ENCODE results near the gene ZXDC.

DNA sequence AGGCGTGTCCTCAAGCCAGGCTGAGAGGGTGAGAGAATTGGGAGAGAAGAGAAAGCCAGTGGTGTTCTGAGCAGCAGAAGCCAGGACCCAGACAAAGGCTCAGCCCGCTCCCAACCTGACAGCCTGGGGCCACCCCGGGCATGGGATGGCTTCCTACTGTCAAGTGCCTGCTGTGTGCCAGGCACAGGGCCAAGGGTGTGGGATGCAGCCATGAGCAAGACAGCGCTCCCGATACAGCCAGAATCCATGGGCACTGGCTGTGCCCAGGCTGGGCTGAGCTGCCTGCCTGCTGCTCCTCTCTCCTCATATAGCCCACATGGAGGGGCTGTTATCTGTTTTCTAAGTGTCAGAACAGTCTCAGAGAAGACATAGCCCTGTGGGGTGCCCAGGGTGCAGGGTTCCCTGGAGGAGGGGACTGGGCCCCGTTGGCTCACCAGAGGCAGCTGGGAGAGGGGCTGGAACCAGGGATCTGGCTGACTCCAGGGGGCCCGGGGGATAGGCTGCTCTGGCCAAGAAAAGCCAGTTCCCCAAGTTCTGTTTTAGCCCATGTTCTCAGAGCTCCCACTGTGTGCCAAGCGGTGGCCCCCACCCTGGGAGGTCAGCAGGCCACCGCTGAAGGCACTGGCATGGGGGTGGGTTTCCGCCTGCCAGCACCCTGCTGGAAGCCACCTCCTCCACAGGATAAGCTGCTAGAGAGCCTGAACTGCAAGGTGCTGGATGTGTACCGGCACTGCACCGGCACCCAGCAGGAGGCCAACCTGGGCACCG, 42.0 kb downstream of the ZXDC start:
- TF ChIP-seq, protein P1, sequence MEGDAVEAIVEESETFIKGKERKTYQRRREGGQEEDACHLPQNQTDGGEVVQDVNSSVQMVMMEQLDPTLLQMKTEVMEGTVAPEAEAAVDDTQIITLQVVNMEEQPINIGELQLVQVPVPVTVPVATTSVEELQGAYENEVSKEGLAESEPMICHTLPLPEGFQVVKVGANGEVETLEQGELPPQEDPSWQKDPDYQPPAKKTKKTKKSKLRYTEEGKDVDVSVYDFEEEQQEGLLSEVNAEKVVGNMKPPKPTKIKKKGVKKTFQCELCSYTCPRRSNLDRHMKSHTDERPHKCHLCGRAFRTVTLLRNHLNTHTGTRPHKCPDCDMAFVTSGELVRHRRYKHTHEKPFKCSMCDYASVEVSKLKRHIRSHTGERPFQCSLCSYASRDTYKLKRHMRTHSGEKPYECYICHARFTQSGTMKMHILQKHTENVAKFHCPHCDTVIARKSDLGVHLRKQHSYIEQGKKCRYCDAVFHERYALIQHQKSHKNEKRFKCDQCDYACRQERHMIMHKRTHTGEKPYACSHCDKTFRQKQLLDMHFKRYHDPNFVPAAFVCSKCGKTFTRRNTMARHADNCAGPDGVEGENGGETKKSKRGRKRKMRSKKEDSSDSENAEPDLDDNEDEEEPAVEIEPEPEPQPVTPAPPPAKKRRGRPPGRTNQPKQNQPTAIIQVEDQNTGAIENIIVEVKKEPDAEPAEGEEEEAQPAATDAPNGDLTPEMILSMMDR (IDR thresholded peaks at IDR 0.05): no peak
- no peak for TF ChIP-seq ZFX (IDR thresholded peaks at IDR 0.05; ENCODE audit: borderline replicate concordance)

Data from 22Rv1 (cell line).